Activated CD4-positive, alpha-beta T cell treated with anti-CD3 and anti-CD28 coated beads, Interleukin-2, amount 10 ng/mL, durations not matched to agents 24 days and 14 days (primary cell): ENCODE measurements around the gene SEPTIN6. TPM values are rescaled to one million over a fixed set of nuclear protein-coding genes. Genes with fewer than 3 reads are reported as not detected.
A peak's percentile ranks its signal among the peaks of the same experiment; 100 is the strongest.

ENCODE experiments used
- DNase-seq: peaks from one replicate; pipeline ENCODE4 v3.0.0; 2022
- H3K27ac Mint-ChIP-seq: one replicate; pipeline ENCODE4 v1.8.0; 2022; ENCODE audit warnings: mild to moderate bottlenecking, mixed read lengths
- H3K27me3 Mint-ChIP-seq: one replicate; pipeline ENCODE4 v1.8.0; 2022; ENCODE audit warnings: mixed read lengths
- H3K36me3 Mint-ChIP-seq: one replicate; pipeline ENCODE4 v1.8.0; 2022; ENCODE audit warnings: low read depth, mild to moderate bottlenecking, mixed read lengths
- H3K4me1 Mint-ChIP-seq: one replicate; pipeline ENCODE4 v1.8.0; 2021; ENCODE audit warnings: mixed read lengths
- H3K4me3 Mint-ChIP-seq: one replicate; pipeline ENCODE4 v1.8.0; 2022; ENCODE audit warnings: mild to moderate bottlenecking, moderate library complexity, mixed read lengths
- H3K9me3 Mint-ChIP-seq: one replicate; pipeline ENCODE4 v1.8.0; 2021; ENCODE audit warnings: mixed read lengths
- intact Hi-C: fragments of 100-400 bp; cut with micrococcal nuclease; formaldehyde crosslinking; loops from one replicate; pipeline ENCODE4 v1.15.1; 2023
- total RNA-seq: library from RNA; stranded (reverse); gene quantifications from 2 replicates; pipeline ENCODE4 v1.2.3, GENCODE V29; 2022

Gene SEPTIN6
- total RNA-seq, 1 donor from 2014 or later: 151 TPM

- H3K27ac Mint-ChIP-seq: peak overlapping the region; percentile 63
- no peak overlapping the region for H3K4me3 Mint-ChIP-seq
- H3K9me3 Mint-ChIP-seq: no peaks in the 10 kb centered on the region
- intact Hi-C loops: no loop called here
- peaks cover 35% of the 10 kb centered on the region for H3K4me1 Mint-ChIP-seq
- no peak for DNase-seq
- no peaks in the 10 kb centered on the region for H3K27me3 Mint-ChIP-seq
- peaks cover 45% of the 10 kb centered on the region for H3K36me3 Mint-ChIP-seq
These were observed 33.4 kb downstream of the SEPTIN6 start for GRCh38 chrX:119659522-119659921.

DNA sequence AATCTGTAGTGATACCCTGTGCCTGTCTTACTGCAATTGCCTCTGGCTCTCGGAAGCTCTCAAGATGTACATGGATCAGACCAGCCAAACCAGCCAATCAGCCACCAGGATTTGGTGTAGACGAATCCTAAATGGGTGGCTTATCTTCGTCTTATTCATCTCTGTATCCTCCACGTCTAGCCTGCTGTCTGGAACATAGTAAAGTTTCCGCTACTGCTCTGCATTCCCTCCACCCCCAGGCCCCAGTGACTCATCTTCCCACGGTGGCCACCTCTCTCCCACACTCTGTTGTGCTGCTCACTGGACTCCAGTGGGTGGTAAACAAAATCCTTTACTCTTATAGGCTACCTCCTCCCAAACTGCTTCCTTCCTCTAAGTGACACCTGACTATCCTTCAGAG lies 37.8 kb downstream of the SEPTIN6 start:
- peaks cover 46% of the 10 kb centered on the region for H3K36me3 Mint-ChIP-seq
- no peaks in the 10 kb centered on the region for H3K27me3 Mint-ChIP-seq

DNA sequence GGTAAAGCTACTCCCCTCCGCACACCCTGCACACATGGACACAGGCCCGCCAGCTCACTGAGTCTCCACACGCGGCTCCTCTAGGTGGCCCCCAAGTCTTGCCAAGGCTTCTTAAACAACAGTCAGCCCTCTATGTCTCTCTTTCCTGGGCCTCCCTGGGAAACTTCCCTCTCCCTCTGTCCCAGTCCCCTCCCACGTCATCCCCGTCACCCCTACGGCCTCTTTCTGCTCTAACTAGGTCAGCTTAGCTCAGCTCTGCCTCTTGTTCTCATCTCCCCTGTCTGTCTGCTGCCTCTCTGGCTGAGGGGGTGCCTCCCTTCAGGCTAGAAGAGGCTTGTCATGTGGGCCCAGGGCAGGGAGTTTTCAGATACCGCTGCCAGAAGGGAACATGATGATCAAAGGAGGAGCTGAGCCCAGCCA lies 38.8 kb downstream of the SEPTIN6 start:
- H3K4me3 Mint-ChIP-seq: peak overlapping the region; percentile 28
- peaks cover 44% of the 10 kb centered on the region for H3K36me3 Mint-ChIP-seq
- intact Hi-C loops: loop anchor here (2.0 kb wide), 1 partner anchor 47 kb away; the partner anchor contains the start of gene NKRF
- H3K9me3 Mint-ChIP-seq: no peaks in the 10 kb centered on the region
- H3K4me1 Mint-ChIP-seq: peaks cover 31% of the 10 kb centered on the region
- DNase-seq: no peak
- H3K27ac Mint-ChIP-seq: peak overlapping the region; percentile 82
- H3K27me3 Mint-ChIP-seq: no peaks in the 10 kb centered on the region

More for the DNA sequence above, 37.8 kb downstream of the SEPTIN6 start:
- Mint-ChIP-seq H3K9me3 (no peaks in the 10 kb centered on the region), H3K4me3 (peak overlapping the region; percentile 66), H3K4me1 (peaks cover 33% of the 10 kb centered on the region), H3K27ac (peak overlapping the region; percentile 94)
- intact Hi-C loops: loop anchor here (1.0 to 2.0 kb wide), 3 partner anchors 22 to 48 kb away; partner anchors contain the start of genes NKRF and SEPTIN6
- peak; percentile 80 for DNase-seq

DNA sequence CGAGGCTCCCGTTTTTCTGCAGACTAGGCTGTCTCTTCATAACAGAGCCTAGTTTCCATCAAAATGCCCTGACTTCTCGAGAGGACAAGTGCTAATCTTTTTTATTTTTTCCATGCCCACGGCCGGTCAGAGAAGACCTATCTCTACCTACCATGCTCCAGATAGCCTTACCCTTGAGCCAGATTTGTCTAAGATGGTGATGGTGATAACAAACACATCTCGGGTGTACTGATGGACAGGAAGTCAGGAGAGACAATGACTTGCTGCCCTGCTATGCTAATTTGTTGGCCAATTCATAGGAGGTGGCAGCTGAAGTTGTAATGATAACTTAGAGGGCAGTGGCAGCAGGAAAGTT lies 44.6 kb downstream of the SEPTIN6 start:
- Mint-ChIP-seq H3K27ac (peak overlapping the region; percentile 94), H3K4me1 (peaks cover 18% of the 10 kb centered on the region), H3K36me3 (peaks cover 43% of the 10 kb centered on the region), H3K9me3 (no peaks in the 10 kb centered on the region), H3K4me3 (peak overlapping the region; percentile 54), H3K27me3 (no peaks in the 10 kb centered on the region)
- intact Hi-C loops: loop anchor here (1.0 to 2.0 kb wide), 3 partner anchors 34 to 108 kb away; partner anchors contain the start of gene SEPTIN6
- no peak for DNase-seq

- Mint-ChIP-seq H3K9me3 (no peaks in the 10 kb centered on the region), H3K36me3 (peaks cover 41% of the 10 kb centered on the region), H3K27ac (peak overlapping the region; percentile 94), H3K4me3 (peak overlapping the region; percentile 54), H3K4me1 (peaks cover 18% of the 10 kb centered on the region), H3K27me3 (no peaks in the 10 kb centered on the region)
- peak; percentile 84 for DNase-seq
- intact Hi-C loops: loop anchor here (1.0 to 2.0 kb wide), 3 partner anchors 35 to 109 kb away; partner anchors contain the start of gene SEPTIN6
These were observed 45.2 kb downstream of the SEPTIN6 start for GRCh38 chrX:119647552-119648420.

DNA sequence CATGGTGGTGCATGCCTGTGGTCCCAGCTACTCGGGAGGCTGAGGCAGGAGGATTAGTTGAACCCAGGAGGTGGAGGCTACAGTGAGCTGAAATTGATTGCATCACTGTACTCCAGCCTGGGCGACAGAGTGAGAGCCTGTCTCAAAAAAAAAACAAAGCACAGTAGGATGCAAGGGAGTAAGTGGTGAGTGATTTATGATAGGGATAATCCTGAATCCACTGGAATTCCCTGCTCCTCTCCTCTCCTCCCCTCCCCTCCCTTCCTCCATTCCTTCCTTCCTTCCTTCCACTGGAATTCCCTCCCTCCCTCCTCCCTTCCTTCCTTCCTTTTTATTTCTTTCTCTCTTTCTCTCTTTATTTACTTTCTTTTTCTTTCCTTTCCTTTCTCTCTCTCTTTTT lies 45.9 kb downstream of the SEPTIN6 start:
- H3K4me1 Mint-ChIP-seq: peaks cover 18% of the 10 kb centered on the region
- intact Hi-C loops: no loop called here
- peak overlapping the region; percentile 82 for H3K27ac Mint-ChIP-seq
- DNase-seq: no peak
- no peaks in the 10 kb centered on the region for H3K27me3 Mint-ChIP-seq
- H3K36me3 Mint-ChIP-seq: peaks cover 39% of the 10 kb centered on the region
- no peaks in the 10 kb centered on the region for H3K9me3 Mint-ChIP-seq
- no peak overlapping the region for H3K4me3 Mint-ChIP-seq

- intact Hi-C loops: no loop called here
- peaks cover 18% of the 10 kb centered on the region for H3K4me1 Mint-ChIP-seq
- H3K27me3 Mint-ChIP-seq: no peaks in the 10 kb centered on the region
- H3K4me3 Mint-ChIP-seq: no peak overlapping the region
- DNase-seq: no peak
- H3K36me3 Mint-ChIP-seq: peaks cover 35% of the 10 kb centered on the region
- no peaks in the 10 kb centered on the region for H3K9me3 Mint-ChIP-seq
- peak overlapping the region; percentile 82 for H3K27ac Mint-ChIP-seq
These were observed 46.5 kb downstream of the SEPTIN6 start for GRCh38 chrX:119646515-119646914.

DNA sequence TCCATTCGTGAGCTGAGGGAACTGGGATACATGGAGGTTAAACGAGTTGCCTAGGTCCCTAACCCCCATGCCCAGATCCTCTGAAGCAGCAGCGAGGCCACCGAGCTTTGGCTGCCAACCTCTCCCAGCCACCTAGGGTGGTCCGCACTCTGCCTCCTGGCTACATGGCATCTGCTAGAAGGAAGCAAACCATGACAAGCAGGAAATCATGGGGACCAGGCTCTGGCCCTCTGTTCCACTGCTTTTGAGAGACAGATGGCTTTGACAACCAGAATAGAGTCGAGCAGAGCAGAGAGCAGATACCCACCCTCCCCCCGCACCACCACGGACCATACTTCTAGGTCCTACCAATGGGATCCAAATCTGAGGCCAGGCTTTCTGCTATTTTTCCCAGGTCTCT lies 49.3 kb downstream of the SEPTIN6 start:
- peaks cover 36% of the 10 kb centered on the region for H3K36me3 Mint-ChIP-seq
- DNase-seq: no peak
- H3K4me3 Mint-ChIP-seq: no peak overlapping the region
- H3K27me3 Mint-ChIP-seq: no peaks in the 10 kb centered on the region
- intact Hi-C loops: no loop called here
- H3K27ac Mint-ChIP-seq: peak overlapping the region; percentile 25
- peaks cover 13% of the 10 kb centered on the region for H3K4me1 Mint-ChIP-seq
- H3K9me3 Mint-ChIP-seq: no peaks in the 10 kb centered on the region

Other genes starting within 250 kb of the SEPTIN6 start
- 532 and 544 TPM in 2 replicates for gene SLC25A5, start 224.7 kb downstream of the SEPTIN6 start, total RNA-seq
- gene STEEP1, start 127.8 kb downstream of the SEPTIN6 start, total RNA-seq: 24.4 and 25.4 TPM in 2 replicates
- 58.8 and 60.9 TPM in 2 replicates for gene UBE2A, start 118.6 kb downstream of the SEPTIN6 start, total RNA-seq
- 28.0 and 29.8 TPM in 2 replicates for gene NKRF, start 86.7 kb downstream of the SEPTIN6 start, total RNA-seq
- gene SOWAHD, start 65.4 kb upstream of the SEPTIN6 start, total RNA-seq: 0.35 and 0.45 TPM in 2 replicates
- gene RPL39, start 98.5 kb upstream of the SEPTIN6 start, total RNA-seq: 2,109 and 2,135 TPM in 2 replicates
- gene UPF3B, start 159.8 kb upstream of the SEPTIN6 start, total RNA-seq: 12.4 and 12.6 TPM in 2 replicates
- 25.2 and 26.7 TPM in 2 replicates for gene RNF113A, start 178.6 kb upstream of the SEPTIN6 start, total RNA-seq
- gene NDUFA1, start 178.7 kb upstream of the SEPTIN6 start, total RNA-seq: 75.1 and 79.0 TPM in 2 replicates
- gene AKAP14, start 202.7 kb upstream of the SEPTIN6 start, total RNA-seq: not detected in 2 replicates